Smooth muscle cell (in vitro differentiated cells): ENCODE measurements around the gene GRB10. TPM values are rescaled to one million over a fixed set of nuclear protein-coding genes. Genes with fewer than 3 reads are reported as not detected.

Experiments used
- DNase-seq: peaks from one replicate; lab custom pipeline; 2025; ENCODE audit not compliant: unreplicated experiment; lab: John Stamatoyannopoulos, UW
- H2AFZ ChIP-seq: fragments of 200-600 bp; sonication (generic); 2 replicates; pipeline ENCODE4 v1.6.0; 2016; ENCODE audit warnings: antibody characterized with exemption, low read depth, mild to moderate bottlenecking
- H3F3A ChIP-seq: fragments of 200-600 bp; sonication (generic); 2 replicates; pipeline ENCODE4 v1.6.0; 2017; ENCODE audit warnings: antibody characterized with exemption, low read depth
- H3K27ac ChIP-seq: fragments of 200-600 bp; sonication (generic); 2 replicates; pipeline ENCODE4 v1.5.1; 2016; ENCODE audit warnings: low read depth, mild to moderate bottlenecking
- H3K27me3 ChIP-seq: fragments of 200-600 bp; sonication (generic); 2 replicates; pipeline ENCODE4 v1.6.1; 2016; ENCODE audit warnings: low read depth, mild to moderate bottlenecking
- H3K36me3 ChIP-seq: fragments of 200-600 bp; sonication (generic); 2 replicates; pipeline ENCODE4 v1.5.1; 2016; ENCODE audit warnings: low read depth
- H3K4me1 ChIP-seq: fragments of 200-600 bp; sonication (generic); 2 replicates; pipeline ENCODE4 v1.5.1; 2016; ENCODE audit warnings: low read depth
- H3K4me2 ChIP-seq: fragments of 200-600 bp; sonication (generic); 2 replicates; pipeline ENCODE4 v1.6.0; 2016; ENCODE audit warnings: mild to moderate bottlenecking
- H3K4me3 ChIP-seq: fragments of 200-600 bp; sonication (generic); 2 replicates; pipeline ENCODE4 v1.5.1; 2016; ENCODE audit warnings: mild to moderate bottlenecking
- H3K79me2 ChIP-seq: fragments of 200-600 bp; sonication (generic); 2 replicates; pipeline ENCODE4 v1.6.0; 2016; ENCODE audit warnings: low read depth, mild to moderate bottlenecking
- H3K9ac ChIP-seq: fragments of 200-600 bp; sonication (generic); 2 replicates; pipeline ENCODE4 v1.6.0; 2016; ENCODE audit warnings: low read depth
- H3K9me3 ChIP-seq: fragments of 200-600 bp; sonication (generic); replicated peaks from 2 replicates; pipeline ENCODE4 v1.5.1; 2016; ENCODE audit warnings: low read depth
- H4K20me1 ChIP-seq: fragments of 200-600 bp; sonication (generic); 2 replicates; pipeline ENCODE4 v1.6.0; 2016; ENCODE audit warnings: low read depth
- CTCF ChIP-seq: fragments of 200-600 bp; sonication (generic); IDR thresholded peaks from 2 replicates; pipeline ENCODE4 v1.5.1; 2017; ENCODE audit warnings: borderline replicate concordance, mild to moderate bottlenecking, antibody characterized with exemption; ENCODE audit not compliant: insufficient read depth, poor library complexity, severe bottlenecking
- WGBS: methylation state at CpG from one replicate; pipeline ENCODE4 v1.1.7; 2016; ENCODE audit warnings: low lambda C conversion rate; 5-methylcytosine and 5-hydroxymethylcytosine counted together
- polyA plus RNA-seq: library from polyadenylated mRNA; unstranded; fragments of >200 nt; fragmentation: Nextera tagmentation; extraction: Ambion mirVana; gene quantifications from 2 replicates; pipeline ENCODE4 v1.2.1, GENCODE V29; 2016
- total RNA-seq: library from RNA; depleted of rRNA; stranded (reverse); fragments of >200 nt; gene quantifications from 2 replicates; pipeline ENCODE4 v1.2.3, GENCODE V29; 2014

The GRB10 gene
- total and polyA plus RNA-seq, 2 experiments from 2014 or later, result 18.0 to 20.1 TPM

GRCh38 chr7:50729962-50730361 is 52.7 kb downstream of the GRB10 start:
- peaks cover 16% of the 10 kb centered on the region for H3K4me1 ChIP-seq
- peak overlapping the region; percentile 70 for H3K4me2 ChIP-seq
- no peak overlapping the region for H2AFZ ChIP-seq
- H3F3A ChIP-seq, result peaks cover 9% of the 10 kb centered on the region
- peaks cover 69% of the 10 kb centered on the region for H3K79me2 ChIP-seq
- H3K9ac ChIP-seq, result no peak overlapping the region
- no peak for DNase-seq
- no peaks in the 10 kb centered on the region for H3K27me3 ChIP-seq
- H4K20me1 ChIP-seq, result peaks cover 61% of the 10 kb centered on the region
- H3K36me3 ChIP-seq, result no peaks in the 10 kb centered on the region
- WGBS, result 35% methylated on average over 5 of the region's 5 CpGs
- H3K9me3 ChIP-seq, result no peaks in the 10 kb centered on the region
- TF ChIP-seq CTCF, result no peak
- H3K27ac ChIP-seq, result peak overlapping the region; percentile 77
- no peak overlapping the region for H3K4me3 ChIP-seq

- H3K4me2 ChIP-seq, result no peak overlapping the region
- peaks cover 16% of the 10 kb centered on the region for H3K4me1 ChIP-seq
- no peak for DNase-seq
- no peak overlapping the region for H3K27ac ChIP-seq
- H4K20me1 ChIP-seq, result peaks cover 72% of the 10 kb centered on the region
- H3K9me3 ChIP-seq, result no peaks in the 10 kb centered on the region
- H3K79me2 ChIP-seq, result peaks cover 61% of the 10 kb centered on the region
- H3F3A ChIP-seq, result peaks cover 9% of the 10 kb centered on the region
- TF ChIP-seq CTCF, result no peak
- WGBS, result 49% methylated on average over 2 of the region's 2 CpGs
- no peaks in the 10 kb centered on the region for H3K36me3 ChIP-seq
- H3K27me3 ChIP-seq, result no peaks in the 10 kb centered on the region
- no peak overlapping the region for H3K9ac ChIP-seq
- H2AFZ ChIP-seq, result no peak overlapping the region
- H3K4me3 ChIP-seq, result no peak overlapping the region
Observed at GRCh38 chr7:50728184-50728583, 54.5 kb downstream of the GRB10 start.

GRCh38 chr7:50727711-50728110 is 55.0 kb downstream of the GRB10 start:
- no peaks in the 10 kb centered on the region for H3K36me3 ChIP-seq
- H3F3A ChIP-seq, result peaks cover 6% of the 10 kb centered on the region
- H3K27ac ChIP-seq, result no peak overlapping the region
- H3K4me1 ChIP-seq, result peaks cover 16% of the 10 kb centered on the region
- no peak overlapping the region for H2AFZ ChIP-seq
- no peak overlapping the region for H3K4me3 ChIP-seq
- no peak overlapping the region for H3K9ac ChIP-seq
- peaks cover 61% of the 10 kb centered on the region for H3K79me2 ChIP-seq
- no peaks in the 10 kb centered on the region for H3K9me3 ChIP-seq
- DNase-seq, result no peak
- H3K4me2 ChIP-seq, result no peak overlapping the region
- 97% methylated on average over 2 of the region's 2 CpGs for WGBS
- no peaks in the 10 kb centered on the region for H3K27me3 ChIP-seq
- H4K20me1 ChIP-seq, result peaks cover 75% of the 10 kb centered on the region
- no peak for TF ChIP-seq CTCF

- TF ChIP-seq CTCF, result no peak
- Histone ChIP-seq H3K9ac (no peak overlapping the region), H3F3A (peaks cover 3% of the 10 kb centered on the region), H4K20me1 (peaks cover 81% of the 10 kb centered on the region), H3K4me2 (no peak overlapping the region), H3K27me3 (no peaks in the 10 kb centered on the region), H3K36me3 (no peaks in the 10 kb centered on the region), H3K4me1 (peaks cover 16% of the 10 kb centered on the region), H3K9me3 (no peaks in the 10 kb centered on the region), H2AFZ (no peak overlapping the region), H3K4me3 (no peak overlapping the region), H3K79me2 (peaks cover 60% of the 10 kb centered on the region), H3K27ac (no peak overlapping the region)
- DNase-seq, result no peak
- 85% methylated on average over 3 of the region's 3 CpGs for WGBS
Observed at GRCh38 chr7:50727072-50727471, 55.6 kb downstream of the GRB10 start.
